Measurements from ENCODE around the gene PGM1.
A peak's percentile ranks its signal among the peaks of the same experiment; 100 is the strongest.

Gene PGM1

DNA sequence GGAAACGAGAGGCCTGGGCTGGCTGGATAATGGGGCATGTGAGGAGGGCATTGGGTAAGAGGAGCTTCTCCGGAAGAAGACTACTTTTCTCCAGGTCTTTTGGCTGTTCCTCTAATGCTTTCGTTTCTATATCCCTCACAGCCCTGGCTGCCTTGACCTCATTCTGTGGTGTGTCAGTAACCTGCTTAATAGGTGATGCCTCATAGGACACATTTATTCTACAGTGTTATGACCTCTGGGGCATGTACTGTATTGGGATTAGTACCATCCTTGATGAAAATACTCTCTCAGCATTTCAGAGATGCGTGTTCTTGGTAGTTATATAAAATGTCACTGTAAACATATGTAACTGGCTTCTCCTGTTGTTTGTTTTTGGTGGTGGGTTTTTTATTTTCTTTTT is 40.1 kb downstream of the PGM1 start:
- DNase-seq (ENCODE audit: low read depth), result no peak

DNA sequence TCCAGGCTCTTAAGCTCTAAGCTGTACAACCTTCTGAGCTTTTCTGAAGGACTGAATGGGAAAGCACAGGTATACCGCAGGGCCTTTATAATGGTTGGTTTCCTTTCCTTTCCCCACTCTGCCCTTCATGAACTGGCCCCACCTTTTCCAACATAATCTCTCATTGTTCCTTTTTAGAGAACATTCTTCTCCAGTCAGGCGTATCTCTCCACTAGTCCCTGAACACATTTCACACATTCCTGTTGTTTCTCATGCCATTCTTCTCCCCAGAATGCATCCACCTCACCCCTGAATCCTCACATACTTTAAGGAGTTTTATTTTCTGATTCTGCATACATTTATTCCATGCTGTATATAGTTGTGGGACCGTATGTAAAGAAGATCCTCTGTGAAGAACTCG is 41.3 kb downstream of the PGM1 start:
- DNase-seq (ENCODE audit: low read depth), result no peak

DNA sequence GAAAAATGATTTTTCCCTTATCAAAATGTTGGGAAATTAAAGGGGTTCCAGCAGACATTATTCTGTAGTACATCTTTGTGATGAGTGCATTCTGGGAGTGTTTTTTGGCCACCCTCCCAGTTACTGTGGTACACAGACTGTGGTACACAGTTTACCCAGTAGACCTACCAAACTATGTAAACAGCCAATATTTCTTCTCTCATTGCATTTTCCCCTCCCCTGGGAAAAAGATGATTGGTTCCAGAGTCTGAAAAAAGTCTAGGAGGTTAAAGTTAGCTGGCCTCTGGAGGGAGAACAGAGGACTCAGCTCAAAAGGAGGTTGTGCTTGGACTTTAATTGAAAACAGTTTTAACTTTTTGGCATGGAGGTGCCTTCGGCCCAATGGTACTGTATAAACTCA is 42.5 kb downstream of the PGM1 start:
- DNase-seq (ENCODE audit: low read depth), result peak; percentile 13

DNA sequence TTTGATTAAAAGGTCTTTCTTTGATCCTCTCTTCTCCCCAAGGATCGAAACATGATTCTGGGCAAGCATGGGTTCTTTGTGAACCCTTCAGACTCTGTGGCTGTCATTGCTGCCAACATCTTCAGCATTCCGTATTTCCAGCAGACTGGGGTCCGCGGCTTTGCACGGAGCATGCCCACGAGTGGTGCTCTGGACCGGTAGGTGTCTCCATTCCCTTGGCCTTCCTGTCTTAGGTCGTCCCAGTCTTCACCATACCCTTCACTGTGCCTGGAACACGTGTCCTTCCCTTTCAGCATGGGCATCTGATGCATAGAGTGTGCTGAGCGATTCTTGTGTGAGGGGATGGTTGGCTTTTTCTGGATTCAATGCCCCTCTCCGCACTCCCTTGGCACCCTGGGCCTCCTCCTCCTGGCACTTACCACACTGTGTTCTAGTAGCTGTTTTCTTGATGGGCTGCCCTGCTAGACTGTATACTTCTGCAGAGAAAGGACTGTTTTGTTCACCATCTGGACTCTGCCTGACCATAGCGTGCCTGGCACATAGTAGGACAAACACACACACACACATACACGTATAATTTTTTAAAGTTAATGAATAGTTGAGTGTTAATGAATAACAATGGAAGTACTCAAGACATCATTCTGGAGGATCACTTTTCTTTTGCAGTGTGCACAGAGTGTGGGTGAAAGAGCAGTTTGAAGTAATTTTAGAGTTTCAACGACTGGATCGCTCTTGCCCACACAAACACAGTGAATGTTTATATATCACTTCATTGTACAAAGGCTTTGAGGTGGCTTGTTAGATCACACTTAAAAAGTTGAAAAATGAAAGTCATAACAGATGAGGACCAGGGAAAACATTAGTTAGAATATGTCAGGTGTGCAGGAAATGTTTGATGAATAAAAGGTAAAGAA is 43.2 kb downstream of the PGM1 start:
- no peak for DNase-seq (ENCODE audit: low read depth)

DNA sequence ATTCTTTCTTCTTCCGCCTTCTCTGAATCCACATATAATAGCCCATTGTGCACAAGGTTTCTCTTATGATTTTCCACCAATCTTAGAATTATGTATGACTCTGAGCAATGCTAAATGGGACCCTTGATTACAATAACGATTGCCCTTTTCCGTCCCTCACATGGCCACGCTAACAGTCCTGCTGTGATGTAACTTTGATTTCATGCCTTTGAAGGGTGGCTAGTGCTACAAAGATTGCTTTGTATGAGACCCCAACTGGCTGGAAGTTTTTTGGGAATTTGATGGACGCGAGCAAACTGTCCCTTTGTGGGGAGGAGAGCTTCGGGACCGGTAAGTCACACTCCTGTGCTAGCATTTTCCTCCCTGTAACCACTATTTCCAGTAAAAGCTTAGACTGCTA is 45.3 kb downstream of the PGM1 start:
- DNase-seq (ENCODE audit: low read depth), result no peak

DNA sequence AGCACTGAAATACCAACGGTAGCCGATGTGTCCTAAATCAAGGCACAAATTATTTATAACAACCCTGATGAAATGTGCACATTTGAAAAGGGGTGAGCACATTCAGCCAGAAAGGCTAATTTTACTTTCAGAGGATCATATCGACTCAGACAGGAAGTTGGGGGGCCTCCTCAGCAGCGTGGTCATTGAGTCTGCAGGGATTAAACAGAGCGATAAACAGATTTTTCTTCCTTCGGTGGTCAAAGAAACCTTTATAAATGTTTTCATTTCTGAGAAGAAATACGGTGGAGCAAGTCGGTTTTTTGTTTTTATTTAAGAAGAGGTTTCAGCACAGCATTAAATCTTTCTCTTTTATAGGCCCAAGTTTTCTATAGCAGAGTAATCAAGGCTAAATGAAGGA is 45.7 kb downstream of the PGM1 start:
- no peak for DNase-seq (ENCODE audit: low read depth)

DNA sequence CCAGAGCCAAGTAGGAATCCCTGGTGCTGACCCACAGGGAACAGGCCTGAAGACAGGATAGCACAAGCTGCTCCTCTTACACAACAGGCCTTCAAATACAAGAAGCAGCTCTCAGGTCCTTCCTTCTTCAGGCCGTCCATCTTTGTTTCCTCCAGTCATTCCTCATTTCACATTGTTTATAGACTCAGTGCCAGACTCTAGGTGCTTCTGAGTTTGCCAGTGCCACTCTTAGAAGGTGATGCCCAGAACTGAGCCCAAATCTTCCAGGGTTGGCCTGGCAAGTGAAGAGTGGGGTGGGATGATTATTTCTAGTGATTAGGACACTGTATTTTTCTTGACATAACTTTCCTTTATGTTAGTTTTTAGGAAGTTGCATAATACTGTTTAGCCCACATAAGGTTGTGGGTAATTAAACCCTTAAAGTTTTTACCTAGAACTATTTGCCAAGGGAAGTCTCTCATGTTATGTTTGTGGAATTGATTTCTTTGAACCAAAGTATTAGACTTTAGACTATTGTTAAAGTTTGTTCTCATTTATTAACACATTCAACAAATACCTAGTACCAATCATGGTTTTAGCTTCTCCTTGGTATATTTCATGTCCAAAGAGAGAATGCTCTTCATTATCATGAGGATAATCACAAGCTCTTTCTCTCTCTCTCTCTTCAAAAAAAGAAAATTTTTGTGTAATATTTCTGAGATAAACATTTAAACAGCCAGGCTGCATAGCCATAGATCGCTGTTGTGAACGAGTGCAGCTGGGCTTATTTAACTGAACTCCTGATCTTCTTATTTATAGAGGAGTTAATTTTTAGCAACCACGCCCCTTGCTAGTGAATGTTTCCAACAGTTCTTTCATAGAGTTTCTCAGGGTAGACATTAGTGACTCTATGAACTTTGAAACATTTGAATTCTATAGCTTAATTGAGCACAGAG is 47.7 kb downstream of the PGM1 start:
- DNase-seq (ENCODE audit: low read depth), result no peak

DNA sequence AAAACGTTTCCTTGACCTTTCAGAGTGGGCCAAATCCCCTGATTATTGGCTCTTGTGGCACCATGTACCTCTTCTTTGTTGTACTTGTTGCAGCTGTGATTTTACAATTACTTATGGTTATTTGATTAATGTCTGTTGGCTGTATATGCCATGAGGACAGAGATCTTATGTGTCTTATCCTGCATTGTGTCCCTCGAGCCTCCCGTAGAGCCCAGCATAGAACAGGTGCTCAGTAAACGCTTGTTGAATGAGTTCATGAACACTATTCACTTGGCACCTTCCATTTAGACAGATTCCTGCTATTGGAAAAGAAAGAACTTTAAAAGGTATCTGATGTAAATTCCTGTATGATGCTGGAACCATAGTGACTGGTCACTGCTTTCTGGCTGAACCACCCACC is 48.4 kb downstream of the PGM1 start:
- DNase-seq (ENCODE audit: low read depth), result no peak

DNA sequence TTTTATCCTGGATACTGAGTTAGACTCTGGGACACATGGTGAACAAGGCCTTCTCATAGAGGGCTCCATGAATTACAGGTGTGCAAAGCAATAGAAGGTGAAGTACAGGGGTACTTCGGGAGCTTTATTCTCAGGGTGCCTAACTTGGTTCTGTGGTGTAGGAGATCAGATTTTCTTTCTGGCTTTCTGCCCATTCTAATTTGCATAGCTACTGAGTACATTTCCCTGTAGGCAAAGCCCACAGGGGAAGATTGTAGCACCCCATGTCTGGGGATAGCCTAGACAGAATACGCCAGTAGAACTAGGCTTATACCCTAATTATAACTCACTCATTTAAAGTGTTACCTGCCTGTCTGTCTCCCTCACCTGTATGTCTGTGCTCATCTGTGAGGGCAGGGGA is 49.7 kb downstream of the PGM1 start:
- no peak for DNase-seq (ENCODE audit: low read depth)

DNA sequence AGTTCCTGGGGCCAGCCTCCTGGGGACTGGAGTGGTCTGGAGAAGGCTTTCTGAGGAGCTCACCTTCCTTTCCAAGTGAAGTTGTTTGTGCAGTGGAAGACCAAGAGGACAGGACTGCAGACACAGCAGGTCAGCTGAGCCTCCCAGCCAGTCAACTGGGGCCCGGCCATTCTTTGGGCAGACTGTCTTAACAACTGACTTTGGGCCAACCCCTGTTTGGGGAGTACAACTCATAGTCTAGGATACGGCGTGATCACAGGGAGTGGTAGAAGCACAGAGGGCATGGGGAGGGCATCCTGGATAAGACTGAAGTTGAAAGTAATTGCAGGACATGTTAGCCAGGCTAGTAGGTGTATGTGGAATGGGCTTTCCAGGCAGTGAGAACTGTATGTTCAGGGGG is 50.3 kb downstream of the PGM1 start:
- DNase-seq (ENCODE audit: low read depth), result no peak

DNA sequence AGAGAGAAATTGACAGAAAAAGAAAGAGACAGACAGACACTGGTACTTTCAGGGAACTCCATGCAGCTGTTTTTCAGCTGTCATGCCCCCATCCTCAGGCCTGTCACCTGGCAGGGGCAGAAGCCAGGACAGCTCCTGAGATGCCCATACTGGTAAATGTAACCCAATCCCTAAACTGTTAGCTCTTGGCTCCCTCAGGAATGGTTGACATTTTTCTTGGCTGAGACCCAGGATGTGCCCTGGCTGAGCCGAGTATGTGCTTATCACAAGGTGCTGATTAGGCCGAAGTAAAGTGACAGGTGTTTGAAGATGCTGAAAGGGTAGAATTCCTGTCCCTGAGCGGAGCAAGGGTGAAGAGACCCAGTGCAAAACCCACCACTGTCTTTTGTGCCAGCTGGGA is 50.7 kb downstream of the PGM1 start:
- no peak for DNase-seq (ENCODE audit: low read depth)

DNA sequence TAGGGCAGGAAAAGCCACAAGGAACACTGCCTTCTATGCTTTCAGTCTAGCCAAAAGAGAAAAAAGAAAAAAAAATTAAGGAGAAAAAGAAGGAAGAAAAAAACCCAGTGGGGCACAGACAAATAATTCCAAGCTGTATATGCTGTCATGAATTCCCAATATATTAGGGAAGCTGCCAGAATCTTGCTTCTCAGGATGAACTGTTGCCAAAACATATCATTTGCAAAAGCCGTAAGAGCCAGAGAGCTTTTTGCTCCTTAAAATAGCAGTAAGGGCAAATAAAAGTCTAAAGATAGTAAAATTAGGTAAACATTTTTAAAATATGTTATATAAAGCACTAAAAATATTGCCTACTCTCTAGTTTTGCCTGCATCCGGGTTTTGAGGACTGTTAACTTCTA is 52.1 kb downstream of the PGM1 start:
- no peak for DNase-seq (ENCODE audit: low read depth)

DNA sequence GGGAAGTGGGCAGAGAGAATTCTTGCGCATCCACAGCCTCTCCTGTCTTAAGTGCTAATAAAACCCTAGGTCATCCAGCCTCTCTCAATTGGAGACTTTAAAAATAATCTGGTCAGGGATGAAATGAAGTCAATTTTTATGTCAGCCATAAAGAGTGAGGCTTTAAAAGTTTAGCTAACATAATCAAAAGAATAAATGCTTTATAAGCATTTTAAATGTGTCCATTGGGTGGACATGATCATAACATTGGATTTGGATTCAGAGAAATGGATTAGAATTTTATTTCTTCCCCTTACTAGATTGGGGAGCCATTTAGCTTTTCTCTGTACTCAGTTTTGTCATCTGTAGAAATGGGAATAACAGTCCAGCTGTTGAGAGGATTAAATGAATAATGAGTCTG is 55.5 kb downstream of the PGM1 start:
- no peak for DNase-seq (ENCODE audit: low read depth)

DNA sequence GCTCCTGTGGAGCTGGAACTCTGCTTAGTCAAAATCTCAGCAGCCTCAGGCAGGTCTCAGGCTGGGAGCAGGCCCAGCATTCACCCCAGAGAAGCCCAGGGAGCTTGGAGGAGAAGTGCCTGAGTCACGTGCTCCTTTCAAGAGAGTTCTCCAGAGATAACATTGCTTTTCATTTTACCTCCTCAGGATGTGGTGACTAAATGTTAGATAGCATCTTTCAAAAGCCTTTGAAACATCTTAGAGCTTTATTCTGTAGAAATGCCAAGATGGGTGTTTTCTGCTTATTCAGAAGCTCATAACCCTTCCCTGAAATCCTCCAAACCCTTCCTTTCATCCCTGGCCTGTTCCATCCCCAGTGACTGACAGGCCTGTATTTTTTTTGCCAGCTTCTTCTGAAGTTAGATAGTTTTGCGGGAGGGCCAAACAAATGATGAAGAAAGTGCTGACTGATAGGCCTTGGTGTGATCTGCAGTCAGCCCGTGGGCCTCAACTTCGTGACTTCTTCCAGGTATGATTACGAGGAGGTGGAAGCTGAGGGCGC is 58.0 kb downstream of the PGM1 start:
- no peak for DNase-seq (ENCODE audit: low read depth)

DNA sequence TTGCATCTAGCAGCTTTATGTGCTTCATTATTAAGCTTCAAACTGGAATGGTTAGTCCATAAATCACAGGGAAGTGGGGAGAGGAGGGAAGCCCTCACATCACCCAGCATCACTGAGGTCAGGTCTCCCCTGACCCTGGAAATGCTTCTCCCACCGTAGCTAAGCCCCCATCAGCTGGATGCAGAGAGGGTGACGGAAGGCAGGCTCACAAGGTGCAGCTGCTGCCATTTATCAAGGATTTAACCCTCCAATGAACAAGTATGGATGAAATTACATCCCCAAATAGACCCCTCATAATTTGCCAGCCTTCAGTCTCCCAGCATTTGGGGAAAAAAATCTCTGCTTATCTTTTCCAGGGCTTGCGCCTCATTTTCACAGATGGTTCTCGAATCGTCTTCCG is 60.8 kb downstream of the PGM1 start:
- no peak for DNase-seq (ENCODE audit: low read depth)

DNA sequence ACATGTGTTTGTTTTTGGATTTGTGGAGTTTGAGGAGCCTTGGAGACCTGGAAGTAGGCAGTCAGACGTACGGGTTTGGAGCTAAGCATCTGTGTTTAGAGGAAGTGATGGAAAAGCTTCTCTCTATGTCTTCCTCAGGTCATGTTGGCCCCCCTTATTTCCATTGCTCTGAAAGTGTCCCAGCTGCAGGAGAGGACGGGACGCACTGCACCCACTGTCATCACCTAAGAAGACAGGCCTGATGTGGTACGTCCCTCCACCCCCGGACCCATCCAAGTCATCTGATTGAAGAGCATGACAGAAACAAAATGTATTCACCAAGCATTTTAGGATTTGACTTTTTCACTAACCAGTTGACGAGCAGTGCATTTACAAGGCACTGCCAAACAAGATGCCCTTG is 66.2 kb downstream of the PGM1 start:
- DNase-seq (ENCODE audit: low read depth), result no peak

DNA sequence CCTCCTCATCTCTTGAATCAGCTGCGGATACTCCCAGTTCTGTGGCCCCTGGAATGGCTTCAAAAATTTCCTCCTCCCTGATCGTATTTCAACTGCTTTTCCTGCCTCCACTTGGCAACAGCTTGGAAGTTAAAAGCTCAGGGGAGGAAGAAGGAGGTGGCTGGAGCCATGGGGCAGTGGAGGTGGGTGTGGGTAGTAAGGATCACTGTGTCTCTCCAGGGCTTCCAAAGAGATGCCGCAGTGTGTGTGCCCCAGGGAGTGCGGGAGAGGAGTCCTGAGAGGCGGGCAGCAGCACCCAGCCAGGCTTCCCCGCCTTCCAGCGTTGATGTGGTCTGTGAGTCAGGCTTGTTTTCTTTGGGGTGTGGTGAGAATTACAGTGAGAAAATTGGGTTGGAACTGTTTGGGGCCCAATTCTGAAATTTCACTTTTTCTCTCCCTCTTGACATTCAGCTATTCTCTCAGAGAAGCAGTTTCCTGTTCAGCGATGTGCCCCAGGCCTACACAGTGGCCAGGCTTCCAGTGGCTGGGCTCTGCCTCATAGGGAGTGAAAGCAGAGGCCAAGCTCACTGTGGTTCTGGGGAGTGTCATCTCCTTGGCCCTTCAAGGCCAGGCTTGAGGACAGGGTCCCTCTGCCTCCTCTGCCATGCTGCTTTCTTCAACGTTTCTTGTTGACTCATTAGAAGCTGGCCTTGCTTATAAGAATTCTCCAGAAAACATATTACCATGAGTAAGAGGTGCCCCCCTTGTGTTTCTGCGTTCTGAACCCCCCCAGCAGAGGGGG is 69.0 kb downstream of the PGM1 start:
- DNase-seq (ENCODE audit: low read depth), result peak; percentile 52

DNA sequence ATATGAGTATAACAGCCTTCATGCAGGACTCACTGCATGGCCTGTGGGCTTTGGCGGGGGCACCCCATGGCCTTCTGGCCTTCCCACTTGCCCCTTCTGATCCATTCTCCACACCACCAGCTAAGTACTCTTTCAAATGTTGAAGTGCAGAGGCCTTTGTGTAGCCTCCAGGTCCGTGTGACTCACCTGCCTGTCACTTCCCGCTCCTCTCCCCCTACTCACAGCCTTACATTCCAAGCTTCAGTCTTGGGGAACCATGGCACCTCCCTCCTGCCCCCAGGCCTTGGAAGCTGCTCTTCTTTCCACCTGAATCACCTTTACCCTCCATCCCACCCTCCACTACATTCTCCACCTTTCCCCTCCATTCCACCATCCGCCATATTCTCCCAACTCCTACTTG is 69.6 kb downstream of the PGM1 start:
- DNase-seq (ENCODE audit: low read depth), result peak; percentile 41

DNA sequence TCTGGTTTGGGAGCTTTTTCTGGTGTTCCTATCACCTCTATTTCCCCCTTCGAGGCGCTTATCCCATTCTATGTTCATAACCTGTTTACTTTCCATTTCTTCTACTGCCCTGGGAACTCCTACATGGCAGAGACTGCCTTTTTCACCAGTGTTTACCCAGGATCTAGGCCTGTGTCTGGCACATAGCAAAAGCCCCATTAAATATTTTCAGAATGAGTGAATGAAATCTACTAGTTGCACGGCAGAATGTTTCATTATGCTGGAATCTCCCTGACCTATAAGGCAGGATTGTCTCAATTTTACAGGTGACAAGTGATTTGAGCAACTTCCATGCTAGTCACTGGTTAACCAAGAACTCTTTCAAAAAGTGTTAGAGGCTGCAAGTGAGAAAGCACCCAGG is 70.1 kb downstream of the PGM1 start:
- DNase-seq (ENCODE audit: low read depth), result peak; percentile 43

DNA sequence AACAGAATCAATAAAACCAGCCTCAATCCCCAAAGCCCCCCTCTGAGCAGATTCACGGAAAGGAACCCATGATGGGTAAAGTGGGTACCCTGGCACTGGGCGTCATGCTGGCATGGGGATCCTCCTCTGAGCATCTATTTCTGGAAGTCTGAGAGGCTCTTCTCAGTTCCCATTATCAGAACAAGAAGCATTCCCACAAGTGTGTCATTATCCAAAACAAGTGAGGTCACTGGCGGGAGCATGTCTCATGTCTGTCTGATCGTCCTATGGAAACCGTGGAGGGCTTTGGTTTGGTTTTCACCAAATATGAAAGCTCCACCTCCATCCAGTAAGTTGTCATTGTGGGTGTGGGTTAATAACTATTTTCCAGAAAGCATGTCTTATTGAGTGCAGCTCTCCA is 70.7 kb downstream of the PGM1 start:
- DNase-seq (ENCODE audit: low read depth), result no peak

DNA sequence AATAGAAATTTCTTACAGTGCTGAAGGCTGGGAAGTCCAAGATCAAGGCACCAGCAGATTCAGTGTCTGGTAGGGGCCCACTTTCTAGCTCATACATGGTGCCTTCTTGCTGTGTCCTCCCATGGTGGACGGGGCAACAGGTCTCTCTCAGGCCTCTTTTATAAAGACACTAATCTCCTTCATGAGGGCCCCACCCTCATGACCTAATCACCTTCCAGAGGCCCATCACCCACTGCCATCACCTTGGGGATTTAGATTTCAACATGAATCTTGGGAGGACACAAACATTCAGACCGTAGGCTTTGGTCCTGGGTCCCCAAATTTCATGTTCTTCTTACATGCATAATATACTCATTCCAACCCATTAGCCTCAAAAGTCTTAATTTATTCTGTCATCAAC is 71.5 kb downstream of the PGM1 start:
- no peak for DNase-seq (ENCODE audit: low read depth)

DNA sequence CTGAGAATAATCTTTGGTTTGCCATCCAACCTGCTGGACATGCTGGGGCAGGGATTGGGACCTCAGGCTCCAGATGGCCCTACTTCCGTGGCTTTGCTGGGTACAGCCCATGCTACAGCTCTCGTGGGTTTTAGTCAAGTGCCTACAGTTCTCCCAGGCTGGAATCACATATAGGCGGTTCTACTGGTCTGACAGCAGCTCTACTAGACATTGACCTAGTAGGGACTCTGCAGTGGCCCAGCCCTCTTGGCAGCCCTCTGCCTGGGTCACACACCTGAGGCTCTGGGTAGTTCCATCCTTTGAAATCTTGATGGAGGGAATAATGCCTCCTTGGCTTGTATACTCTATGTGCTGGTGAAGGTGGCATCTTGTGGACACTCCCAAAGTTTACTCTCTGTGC is 72.2 kb downstream of the PGM1 start:
- DNase-seq (ENCODE audit: low read depth), result no peak
